ENCODE results near the gene KIF4A. TPM values are rescaled to one million over a fixed set of nuclear protein-coding genes. Genes with fewer than 3 reads are reported as not detected.
"Not testable (repeated sequence)": the region's sequence is repeated elsewhere in the genome, so short reads cannot be mapped to it uniquely, and the experiment has no call there.

KIF4A gene, protein sequence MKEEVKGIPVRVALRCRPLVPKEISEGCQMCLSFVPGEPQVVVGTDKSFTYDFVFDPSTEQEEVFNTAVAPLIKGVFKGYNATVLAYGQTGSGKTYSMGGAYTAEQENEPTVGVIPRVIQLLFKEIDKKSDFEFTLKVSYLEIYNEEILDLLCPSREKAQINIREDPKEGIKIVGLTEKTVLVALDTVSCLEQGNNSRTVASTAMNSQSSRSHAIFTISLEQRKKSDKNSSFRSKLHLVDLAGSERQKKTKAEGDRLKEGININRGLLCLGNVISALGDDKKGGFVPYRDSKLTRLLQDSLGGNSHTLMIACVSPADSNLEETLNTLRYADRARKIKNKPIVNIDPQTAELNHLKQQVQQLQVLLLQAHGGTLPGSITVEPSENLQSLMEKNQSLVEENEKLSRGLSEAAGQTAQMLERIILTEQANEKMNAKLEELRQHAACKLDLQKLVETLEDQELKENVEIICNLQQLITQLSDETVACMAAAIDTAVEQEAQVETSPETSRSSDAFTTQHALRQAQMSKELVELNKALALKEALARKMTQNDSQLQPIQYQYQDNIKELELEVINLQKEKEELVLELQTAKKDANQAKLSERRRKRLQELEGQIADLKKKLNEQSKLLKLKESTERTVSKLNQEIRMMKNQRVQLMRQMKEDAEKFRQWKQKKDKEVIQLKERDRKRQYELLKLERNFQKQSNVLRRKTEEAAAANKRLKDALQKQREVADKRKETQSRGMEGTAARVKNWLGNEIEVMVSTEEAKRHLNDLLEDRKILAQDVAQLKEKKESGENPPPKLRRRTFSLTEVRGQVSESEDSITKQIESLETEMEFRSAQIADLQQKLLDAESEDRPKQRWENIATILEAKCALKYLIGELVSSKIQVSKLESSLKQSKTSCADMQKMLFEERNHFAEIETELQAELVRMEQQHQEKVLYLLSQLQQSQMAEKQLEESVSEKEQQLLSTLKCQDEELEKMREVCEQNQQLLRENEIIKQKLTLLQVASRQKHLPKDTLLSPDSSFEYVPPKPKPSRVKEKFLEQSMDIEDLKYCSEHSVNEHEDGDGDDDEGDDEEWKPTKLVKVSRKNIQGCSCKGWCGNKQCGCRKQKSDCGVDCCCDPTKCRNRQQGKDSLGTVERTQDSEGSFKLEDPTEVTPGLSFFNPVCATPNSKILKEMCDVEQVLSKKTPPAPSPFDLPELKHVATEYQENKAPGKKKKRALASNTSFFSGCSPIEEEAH
- not detected for total RNA-seq

DNA sequence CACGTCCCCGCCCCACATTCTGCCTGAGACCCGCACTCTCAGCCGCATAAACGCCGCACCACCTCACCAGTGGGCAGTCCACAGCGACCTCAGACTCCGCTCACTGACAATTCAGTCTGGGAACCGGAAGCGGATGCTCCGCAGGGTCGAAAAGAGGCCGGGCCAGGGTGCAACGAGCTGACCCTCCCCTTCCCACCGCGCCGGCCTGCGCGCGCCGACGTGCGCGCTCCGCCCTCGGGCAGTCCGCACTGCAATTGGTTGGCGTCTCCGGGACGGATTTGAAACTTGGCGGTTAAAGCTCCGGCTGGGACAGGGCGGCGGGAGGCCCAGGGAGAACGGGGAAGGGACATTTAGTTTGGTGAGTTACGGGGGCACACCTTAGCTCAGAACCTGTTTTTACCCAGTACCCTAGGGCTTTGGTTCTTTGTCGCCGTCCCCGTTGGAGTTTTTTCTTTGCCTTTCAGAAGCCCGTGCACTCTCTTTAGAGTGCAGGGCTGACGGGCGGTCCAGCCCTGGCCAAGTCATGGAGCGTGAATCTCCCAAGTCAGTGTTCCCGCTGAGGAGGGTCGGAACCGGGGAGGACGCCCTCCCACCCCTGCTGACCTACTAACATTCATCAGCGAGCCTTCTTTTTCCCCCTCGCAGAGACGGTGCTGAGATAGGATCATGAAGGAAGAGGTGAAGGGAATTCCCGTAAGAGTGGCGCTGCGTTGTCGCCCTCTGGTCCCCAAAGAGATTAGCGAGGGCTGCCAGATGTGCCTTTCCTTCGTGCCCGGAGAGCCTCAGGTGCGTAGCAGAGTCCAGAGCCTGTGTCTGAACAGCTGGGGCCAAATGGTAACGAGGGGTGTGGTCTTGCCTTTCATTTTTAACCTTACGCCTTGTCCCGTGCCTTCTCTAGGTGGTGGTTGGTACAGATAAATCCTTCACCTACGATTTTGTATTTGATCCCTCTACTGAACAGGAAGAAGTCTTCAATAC, at the start of gene KIF4A, which contains the start of gene PDZD11:
KIF4A (plus strand) TSS at position 312 of the 978 bp plus-strand sequence; CDS start at position 667, 355 bp downstream.
PDZD11 (minus strand) TSS at position 135 of the 978 bp plus-strand sequence. CDS start 586 bp downstream, outside the sequence.
- peak within 1 kb of the TSS; percentile 66 to 77 for H3K27ac ChIP-seq
- TF ChIP-seq, protein P1, sequence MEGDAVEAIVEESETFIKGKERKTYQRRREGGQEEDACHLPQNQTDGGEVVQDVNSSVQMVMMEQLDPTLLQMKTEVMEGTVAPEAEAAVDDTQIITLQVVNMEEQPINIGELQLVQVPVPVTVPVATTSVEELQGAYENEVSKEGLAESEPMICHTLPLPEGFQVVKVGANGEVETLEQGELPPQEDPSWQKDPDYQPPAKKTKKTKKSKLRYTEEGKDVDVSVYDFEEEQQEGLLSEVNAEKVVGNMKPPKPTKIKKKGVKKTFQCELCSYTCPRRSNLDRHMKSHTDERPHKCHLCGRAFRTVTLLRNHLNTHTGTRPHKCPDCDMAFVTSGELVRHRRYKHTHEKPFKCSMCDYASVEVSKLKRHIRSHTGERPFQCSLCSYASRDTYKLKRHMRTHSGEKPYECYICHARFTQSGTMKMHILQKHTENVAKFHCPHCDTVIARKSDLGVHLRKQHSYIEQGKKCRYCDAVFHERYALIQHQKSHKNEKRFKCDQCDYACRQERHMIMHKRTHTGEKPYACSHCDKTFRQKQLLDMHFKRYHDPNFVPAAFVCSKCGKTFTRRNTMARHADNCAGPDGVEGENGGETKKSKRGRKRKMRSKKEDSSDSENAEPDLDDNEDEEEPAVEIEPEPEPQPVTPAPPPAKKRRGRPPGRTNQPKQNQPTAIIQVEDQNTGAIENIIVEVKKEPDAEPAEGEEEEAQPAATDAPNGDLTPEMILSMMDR (IDR thresholded peaks at IDR 0.05) = no peak
- intact Hi-C loops (cut with DNase I) = loop anchor here (5.0 to 10.0 kb wide), 2 partner anchors 142 to 155 kb away; partner anchors contain the start of gene IGBP1
- peak within 1 kb of the TSS; percentile 51 to 68 for H3K4me3 ChIP-seq
- peaks cover 4 to 5% of the 10 kb centered on the region in 2 donors for H3K4me1 ChIP-seq
- H3K9me3 ChIP-seq = no peaks in the 10 kb centered on the region
- no peaks in the 10 kb centered on the region for H3K27me3 ChIP-seq
- peak; percentile 24 to 86 for DNase-seq (ENCODE audit: low spot score in 2 of 2)
- no peaks in the 10 kb centered on the region for H3K36me3 ChIP-seq

DNA sequence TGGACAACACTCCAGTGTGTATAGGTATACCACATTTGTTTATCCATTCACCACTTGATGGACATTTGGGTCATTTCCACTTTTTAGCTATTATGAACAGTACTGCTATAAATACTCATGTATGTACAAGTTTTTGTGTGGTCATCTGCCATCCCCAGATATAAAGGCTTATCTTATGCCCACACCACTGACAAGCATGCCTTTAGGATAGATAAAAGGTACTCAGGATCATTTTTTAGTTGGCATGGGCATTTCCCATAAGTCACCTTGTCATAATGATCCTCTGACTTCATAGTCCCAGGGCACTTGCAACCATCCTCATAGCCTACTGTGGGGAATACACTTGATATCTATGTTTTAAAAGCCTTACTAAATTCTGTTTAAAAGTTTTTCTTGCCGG, 49.2 kb upstream of the KIF4A start:
- H3K27me3 ChIP-seq = no peaks in the 10 kb centered on the region
- H3K36me3 ChIP-seq = no peaks in the 10 kb centered on the region
- no peaks in the 10 kb centered on the region for H3K9me3 ChIP-seq
- H3K27ac ChIP-seq = no peak overlapping the region
- no peaks in the 10 kb centered on the region for H3K4me1 ChIP-seq
- no peak overlapping the region for H3K4me3 ChIP-seq
- no peak for DNase-seq (ENCODE audit: low spot score in 2 of 2)
- intact Hi-C loops (cut with DNase I) = no loop called here
- TF ChIP-seq, protein P1 (IDR thresholded peaks at IDR 0.05) = no peak

DNA sequence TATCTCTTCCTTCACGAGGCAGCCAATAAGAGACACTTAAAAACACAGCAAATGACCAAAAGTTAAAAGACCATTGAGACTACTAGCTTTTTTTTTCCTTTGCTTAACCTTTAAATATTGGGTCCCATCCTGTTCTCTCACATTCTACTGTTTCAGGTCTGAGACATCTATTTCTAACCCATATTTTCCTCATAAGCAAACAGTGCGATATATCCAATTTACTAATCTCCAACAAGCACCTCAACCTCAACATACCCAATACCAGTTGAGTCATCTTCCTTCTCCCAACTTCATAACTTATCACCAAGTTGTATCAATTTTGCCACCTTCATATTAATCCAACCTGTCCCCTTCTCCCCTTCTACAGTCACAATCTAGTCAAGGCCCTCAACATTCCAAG, 48.4 kb upstream of the KIF4A start:
- no peak overlapping the region for H3K27ac ChIP-seq
- no peaks in the 10 kb centered on the region for H3K36me3 ChIP-seq
- no peak for DNase-seq (ENCODE audit: low spot score in 2 of 2)
- no peaks in the 10 kb centered on the region for H3K4me1 ChIP-seq
- TF ChIP-seq, protein P1 (IDR thresholded peaks at IDR 0.05) = no peak
- intact Hi-C loops (cut with DNase I) = no loop called here
- H3K27me3 ChIP-seq = no peaks in the 10 kb centered on the region
- H3K9me3 ChIP-seq = no peaks in the 10 kb centered on the region
- no peak overlapping the region for H3K4me3 ChIP-seq

DNA sequence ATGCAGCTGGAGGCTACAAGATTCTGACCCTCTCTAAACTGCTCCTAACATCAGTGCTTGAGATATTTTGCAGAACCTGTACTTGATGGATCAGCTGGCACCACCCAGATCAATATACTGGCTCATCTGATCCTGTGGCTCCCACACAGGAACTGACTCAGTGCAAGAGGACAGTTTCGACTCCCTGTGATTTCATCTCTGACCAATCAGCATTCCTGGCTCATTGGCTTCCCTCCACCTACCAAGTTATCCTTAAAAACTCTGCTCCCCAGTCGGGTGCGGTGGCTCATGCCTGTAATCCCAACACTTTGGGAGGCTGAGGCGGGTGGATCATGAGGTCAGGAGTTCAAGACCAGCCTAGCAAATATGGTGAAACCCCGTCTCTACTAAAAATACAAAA, 46.3 kb upstream of the KIF4A start:
- H3K36me3 ChIP-seq; DNase-seq (ENCODE audit: low spot score in 2 of 2); H3K27ac ChIP-seq; H3K4me3 ChIP-seq; H3K27me3 ChIP-seq; H3K4me1 ChIP-seq; H3K9me3 ChIP-seq; intact Hi-C loops (cut with DNase I): not testable (repeated sequence)

DNA sequence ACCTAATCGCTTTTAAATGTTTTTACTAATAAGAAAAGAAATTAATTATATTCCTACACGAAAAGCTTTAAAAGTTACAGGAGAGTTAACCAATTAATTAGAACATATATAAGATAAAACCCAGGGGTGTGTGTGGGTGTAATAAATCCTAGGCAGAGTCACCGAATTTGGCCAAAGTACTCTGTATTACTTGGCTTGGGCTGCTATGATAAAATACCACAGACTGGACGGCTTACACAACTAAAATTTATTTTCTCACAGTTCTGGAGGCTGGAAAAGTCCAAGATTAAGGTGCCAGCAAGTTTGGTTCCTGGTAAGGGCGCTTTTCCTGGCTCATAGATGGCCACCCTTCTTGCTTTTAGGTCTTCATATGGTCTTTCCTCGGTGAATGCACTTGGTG, 45.0 kb upstream of the KIF4A start:
- H3K27me3 ChIP-seq = no peaks in the 10 kb centered on the region
- no peaks in the 10 kb centered on the region for H3K4me1 ChIP-seq
- H3K27ac ChIP-seq = no peak overlapping the region
- H3K9me3 ChIP-seq = no peaks in the 10 kb centered on the region
- intact Hi-C loops (cut with DNase I) = no loop called here
- no peaks in the 10 kb centered on the region for H3K36me3 ChIP-seq
- no peak for DNase-seq (ENCODE audit: low spot score in 2 of 2)
- H3K4me3 ChIP-seq = no peak overlapping the region
- TF ChIP-seq, protein P1 (IDR thresholded peaks at IDR 0.05) = no peak
